Measurements from ENCODE around the gene SUMO3.
"Not testable (repeated sequence)": the region's sequence is repeated elsewhere in the genome, so short reads cannot be mapped to it uniquely, and the experiment has no call there.

The SUMO3 gene

DNA sequence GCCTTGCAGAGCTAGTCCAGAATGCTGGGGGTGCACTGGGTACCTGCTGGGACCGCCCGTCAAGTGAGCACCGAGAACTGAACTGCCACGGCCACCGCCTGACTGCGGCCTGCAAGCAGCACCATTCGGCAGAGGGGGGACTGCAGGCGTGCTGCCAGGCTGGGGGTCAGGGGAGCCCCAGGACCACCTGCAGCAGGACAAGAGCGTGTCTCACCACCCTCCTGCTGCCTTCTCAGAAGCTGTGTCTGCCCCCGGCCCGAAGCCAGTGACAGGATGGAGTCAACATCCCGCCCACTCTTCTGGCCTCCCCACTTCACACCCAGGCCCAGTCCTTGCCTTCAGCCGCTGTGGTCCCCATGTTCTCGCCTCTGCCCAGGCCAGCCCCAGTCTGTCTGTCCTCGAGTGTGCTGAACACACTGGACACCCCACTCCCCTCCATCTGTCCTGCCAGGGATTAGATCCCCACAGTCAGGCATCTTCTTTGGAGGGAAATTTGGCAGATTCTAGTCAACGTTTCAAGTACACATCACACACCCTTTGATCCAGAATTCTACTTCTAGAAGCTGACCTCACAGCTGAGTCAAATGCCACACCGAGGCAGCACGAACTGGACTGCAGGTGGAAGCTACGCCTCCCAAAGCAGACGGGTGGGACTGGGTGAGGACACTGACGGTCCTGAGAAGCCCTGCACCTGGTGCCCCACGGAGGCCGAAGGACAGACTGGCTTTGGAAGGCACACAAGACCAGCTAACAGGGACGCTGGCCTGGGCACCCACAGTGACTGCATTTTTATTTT is 29.6 kb upstream of the SUMO3 start:
- DNase-seq = no peak

- DNase-seq = peak in 17 of 51 donors; percentile 12 to 71 (median 33)
Observed at GRCh38 chr21:44846485-44847260, 28.8 kb upstream of the SUMO3 start.

GRCh38 chr21:44846224-44846484 is 28.3 kb upstream of the SUMO3 start:
- DNase-seq = no peak

GRCh38 chr21:44845418-44846223 is 27.8 kb upstream of the SUMO3 start:
- peak in 20 of 51 donors; percentile 13 to 53 (median 26) for DNase-seq

- DNase-seq = no peak
Observed at GRCh38 chr21:44844256-44844655, 26.4 kb upstream of the SUMO3 start.

DNA sequence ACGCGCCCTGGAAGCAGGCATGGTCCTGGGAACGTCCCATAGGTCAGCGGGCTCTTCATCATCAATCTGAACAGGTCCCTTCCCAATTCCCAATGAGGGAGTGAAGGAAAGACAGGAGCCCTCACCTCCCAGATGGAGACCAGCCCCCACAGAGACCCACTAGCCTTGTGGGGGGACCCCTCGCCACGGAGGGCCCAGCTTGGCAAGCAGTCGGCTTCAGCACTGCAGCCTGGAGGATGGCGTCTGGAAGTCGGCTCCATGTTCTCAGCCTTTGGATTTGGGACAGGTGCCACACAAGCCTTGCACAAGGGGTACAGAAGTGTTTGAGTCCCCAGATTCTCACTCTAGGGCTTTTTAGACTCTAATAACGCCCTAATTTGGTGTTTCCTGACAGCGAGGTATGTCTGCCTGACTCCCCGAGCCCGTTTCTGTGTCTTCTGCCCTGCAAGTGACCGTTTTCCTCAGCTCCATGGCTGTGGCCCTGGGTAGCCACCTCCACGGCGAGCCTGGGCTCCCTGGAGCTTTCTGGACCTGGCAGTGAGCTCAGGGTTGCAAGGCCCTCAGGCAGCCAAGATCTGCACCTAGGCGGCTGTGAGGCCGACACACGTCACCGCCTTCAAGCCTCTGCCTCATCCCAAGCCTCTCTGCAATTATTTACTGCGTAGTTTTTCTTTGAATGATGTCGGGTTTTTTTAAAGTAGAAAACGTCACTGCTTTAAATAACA is 25.0 kb upstream of the SUMO3 start:
- DNase-seq = no peak

- no peak for DNase-seq
Observed at GRCh38 chr21:44842087-44842486, 24.2 kb upstream of the SUMO3 start.

GRCh38 chr21:44840771-44841170 is 22.9 kb upstream of the SUMO3 start:
- no peak for DNase-seq

GRCh38 chr21:44838951-44839350 is 21.1 kb upstream of the SUMO3 start:
- DNase-seq = no peak

- DNase-seq = no peak
Observed at GRCh38 chr21:44838039-44838895, 20.4 kb upstream of the SUMO3 start.

- no peak for DNase-seq
Observed at GRCh38 chr21:44837537-44837936, 19.7 kb upstream of the SUMO3 start.

DNA sequence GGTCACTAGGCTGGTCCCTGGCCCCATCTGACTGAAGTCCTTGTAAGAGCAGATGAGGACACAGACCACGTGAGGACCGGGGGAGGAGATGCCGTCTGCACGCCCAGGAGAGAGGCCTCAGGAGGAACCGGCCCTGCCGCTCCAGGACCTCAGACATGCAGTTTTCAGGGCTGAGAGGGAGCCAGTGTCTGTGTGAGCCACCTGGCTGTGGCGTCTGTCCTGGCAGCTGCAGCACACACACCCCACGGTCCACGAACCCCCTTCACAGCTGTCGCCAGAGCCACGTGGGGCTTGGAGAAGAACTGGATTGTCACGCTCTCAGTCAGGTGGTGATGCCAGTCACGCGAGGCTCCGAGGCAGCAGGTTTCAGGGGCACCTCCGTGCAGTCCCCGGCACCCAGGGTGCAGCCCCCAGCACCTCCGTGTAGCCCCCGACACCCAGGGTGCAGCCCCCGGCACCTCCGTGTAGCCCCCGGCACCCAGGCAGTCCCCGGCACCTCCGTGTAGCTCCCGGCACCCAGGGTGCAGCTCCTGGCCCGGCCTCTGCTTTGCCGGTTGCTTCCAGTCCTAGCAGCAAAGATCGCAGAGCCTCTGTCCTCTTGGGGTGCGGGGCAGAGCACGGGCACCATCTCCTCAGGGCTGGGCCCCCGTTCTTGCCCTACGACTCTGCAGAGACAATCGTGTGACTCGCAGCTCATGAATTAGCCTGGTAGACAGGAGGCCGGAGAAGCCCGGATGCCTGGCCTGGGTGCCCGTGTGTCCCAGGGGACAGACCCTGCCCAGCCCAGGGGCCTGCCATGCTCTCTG is 19.0 kb upstream of the SUMO3 start:
- peak in 9 of 51 donors; percentile 17 to 45 (median 26) for DNase-seq

DNA sequence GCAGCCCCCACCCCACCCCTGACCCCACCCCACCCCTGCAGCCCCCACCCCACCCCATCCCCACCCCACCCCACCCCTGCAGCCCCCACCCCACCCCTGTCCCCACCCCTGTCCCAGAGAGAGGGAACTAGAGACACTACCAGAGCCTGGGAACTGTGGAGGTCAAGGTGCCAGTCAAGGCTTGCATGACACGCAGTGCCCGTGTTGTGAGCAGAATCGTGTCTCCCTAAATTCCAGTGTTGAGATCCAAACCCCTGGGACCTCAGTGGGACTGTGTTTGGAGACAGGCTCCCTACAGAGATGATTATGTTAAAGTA is 18.4 kb upstream of the SUMO3 start:
- DNase-seq = no peak

- DNase-seq = no peak
Observed at GRCh38 chr21:44835647-44835973, 17.7 kb upstream of the SUMO3 start.

DNA sequence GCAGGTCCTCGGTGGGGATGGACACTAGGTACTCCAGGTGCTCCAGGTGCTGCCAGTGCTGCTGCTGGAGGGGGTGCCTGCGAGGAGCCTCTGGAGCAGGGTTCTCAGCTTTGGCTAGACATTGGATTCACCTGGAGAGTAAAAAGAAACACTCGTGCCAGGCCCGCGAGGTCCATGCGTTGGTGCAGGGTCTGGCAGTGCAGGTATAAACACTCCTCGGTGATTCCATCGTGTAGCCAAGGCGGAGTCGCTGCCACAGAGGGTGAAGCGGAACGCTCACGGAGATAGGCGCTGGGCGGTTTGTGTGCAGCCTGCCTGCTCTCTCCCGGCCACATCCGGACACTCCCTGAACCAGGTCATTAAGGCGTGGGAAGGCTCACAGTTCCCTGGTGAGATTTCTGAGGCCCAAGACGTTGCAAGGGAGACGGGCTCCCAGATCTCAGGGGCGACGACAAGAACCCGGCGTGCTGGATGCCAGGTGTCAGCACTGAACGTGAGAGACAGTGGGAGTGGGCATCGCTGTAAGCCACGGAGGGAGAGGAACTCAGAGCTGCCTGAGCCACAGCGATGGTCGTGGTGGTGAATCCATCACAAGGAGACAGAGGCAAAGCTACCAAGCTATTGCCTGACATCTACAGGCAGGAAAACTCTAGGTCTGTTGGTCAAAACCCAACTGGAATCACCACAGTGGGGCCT is 17.2 kb upstream of the SUMO3 start:
- DNase-seq = no peak

DNA sequence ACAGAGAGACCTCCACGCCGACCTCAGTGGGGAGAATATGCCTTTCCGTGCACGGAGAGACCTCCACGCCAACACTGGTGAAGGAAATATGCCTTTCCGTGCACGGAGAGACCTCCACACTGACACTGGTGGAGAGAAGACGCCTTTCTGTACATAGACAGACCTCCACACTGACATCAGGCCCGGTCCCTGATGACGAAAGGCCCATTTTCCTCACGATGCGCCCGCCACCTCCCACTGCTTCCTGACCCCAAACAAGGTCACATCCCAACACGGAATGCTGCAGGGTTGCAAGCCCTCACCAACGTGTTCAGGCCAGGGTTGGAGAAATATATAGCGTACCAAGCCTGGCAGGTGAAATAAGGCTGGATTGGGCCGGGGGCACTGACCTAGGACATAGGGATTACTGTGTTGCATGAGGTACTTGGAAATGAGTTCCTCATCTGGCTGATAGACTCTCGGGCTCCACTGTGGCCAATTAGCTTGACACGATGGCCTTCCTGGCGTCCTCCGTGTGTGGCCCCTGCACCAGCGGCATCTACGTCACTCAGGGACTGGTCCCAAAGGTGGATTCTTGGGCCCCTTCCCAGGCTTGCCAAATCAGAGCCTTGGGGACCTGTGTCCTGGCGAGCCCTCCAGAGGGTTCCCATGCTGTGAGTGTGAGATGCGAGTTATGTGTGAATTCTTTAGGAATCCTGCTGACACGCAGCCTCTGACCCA is 16.5 kb upstream of the SUMO3 start:
- DNase-seq = no peak

DNA sequence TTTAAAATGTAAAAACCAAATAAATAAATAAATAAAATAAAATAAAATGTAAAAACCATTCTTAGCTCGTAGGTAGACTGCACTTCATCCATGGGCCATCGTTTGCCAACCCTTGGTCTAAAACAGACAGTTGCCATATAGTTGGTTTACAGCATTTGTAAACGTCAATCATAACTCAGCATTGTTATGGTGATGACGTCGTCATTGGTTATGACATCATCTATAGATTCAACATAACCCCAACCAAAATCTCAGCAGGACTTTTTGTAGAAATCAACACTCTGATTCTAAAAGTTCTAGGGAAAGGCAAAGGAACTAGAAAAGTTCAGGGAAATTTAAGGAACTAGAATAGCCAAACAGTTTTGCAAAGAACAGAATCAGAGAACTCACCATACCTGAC is 15.8 kb upstream of the SUMO3 start:
- no peak for DNase-seq

GRCh38 chr21:44832516-44833255 is 14.8 kb upstream of the SUMO3 start:
- DNase-seq = not testable (repeated sequence)
